Measurements from ENCODE around the gene HSD3B7. TPM values are rescaled to one million over a fixed set of nuclear protein-coding genes. Genes with fewer than 3 reads are reported as not detected.

The HSD3B7 gene
- total and polyA plus RNA-seq, 12 donors: 2.7 to 78.8 (median 32.8) TPM

DNA sequence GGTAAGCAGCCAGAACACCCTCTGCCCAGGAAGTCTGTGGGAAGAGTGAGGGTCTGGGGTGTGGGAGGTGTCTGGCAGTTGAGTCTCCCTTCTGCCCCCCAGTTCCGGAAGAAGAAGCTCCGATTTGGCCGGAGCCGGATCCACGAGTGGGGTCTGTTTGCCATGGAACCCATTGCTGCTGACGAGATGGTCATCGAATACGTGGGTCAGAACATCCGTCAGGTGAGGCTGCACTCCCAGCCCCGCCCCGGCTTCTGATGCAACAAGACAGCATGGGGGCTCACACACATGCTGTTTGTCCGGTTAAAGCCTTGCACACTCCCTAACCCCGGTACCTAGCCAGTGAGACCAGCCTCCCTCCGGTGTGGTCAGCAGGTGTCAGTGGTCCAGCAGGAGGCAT, 4.0 kb upstream of the HSD3B7 start:
- intact Hi-C loops (cut with DNase I): loop anchor here (5.0 to 10.0 kb wide), 7 partner anchors 56 to 884 kb away; partner anchors contain the start of genes ZNF843 (in 2 of the 2), FBXL19 (in 1 of the 2) and PYCARD (in 1 of the 2)
- no peak for TF ChIP-seq POLR2A (IDR thresholded peaks at IDR 0.05)
- TF ChIP-seq, protein P1, sequence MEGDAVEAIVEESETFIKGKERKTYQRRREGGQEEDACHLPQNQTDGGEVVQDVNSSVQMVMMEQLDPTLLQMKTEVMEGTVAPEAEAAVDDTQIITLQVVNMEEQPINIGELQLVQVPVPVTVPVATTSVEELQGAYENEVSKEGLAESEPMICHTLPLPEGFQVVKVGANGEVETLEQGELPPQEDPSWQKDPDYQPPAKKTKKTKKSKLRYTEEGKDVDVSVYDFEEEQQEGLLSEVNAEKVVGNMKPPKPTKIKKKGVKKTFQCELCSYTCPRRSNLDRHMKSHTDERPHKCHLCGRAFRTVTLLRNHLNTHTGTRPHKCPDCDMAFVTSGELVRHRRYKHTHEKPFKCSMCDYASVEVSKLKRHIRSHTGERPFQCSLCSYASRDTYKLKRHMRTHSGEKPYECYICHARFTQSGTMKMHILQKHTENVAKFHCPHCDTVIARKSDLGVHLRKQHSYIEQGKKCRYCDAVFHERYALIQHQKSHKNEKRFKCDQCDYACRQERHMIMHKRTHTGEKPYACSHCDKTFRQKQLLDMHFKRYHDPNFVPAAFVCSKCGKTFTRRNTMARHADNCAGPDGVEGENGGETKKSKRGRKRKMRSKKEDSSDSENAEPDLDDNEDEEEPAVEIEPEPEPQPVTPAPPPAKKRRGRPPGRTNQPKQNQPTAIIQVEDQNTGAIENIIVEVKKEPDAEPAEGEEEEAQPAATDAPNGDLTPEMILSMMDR (IDR thresholded peaks at IDR 0.05): no peak
- H3K27me3 ChIP-seq: no peaks in the 10 kb centered on the region
- WGBS, 4 donors: 94 to 98% (median 94%) methylated on average over 8 to 14 of the region's 14 CpGs
- no peaks in the 10 kb centered on the region for H3K9me3 ChIP-seq (replicated peaks in 1 of 3)
- no peak for DNase-seq
- peaks cover 9 to 10% of the 10 kb centered on the region in 2 donors for H3K4me1 ChIP-seq (replicated peaks in 1 of 2)
- H3K27ac ChIP-seq: no peak overlapping the region
- H3K36me3 ChIP-seq (replicated peaks in 1 of 2): peaks cover 0 to 82% of the 10 kb centered on the region in 2 donors
- no peak overlapping the region for H3K4me3 ChIP-seq

DNA sequence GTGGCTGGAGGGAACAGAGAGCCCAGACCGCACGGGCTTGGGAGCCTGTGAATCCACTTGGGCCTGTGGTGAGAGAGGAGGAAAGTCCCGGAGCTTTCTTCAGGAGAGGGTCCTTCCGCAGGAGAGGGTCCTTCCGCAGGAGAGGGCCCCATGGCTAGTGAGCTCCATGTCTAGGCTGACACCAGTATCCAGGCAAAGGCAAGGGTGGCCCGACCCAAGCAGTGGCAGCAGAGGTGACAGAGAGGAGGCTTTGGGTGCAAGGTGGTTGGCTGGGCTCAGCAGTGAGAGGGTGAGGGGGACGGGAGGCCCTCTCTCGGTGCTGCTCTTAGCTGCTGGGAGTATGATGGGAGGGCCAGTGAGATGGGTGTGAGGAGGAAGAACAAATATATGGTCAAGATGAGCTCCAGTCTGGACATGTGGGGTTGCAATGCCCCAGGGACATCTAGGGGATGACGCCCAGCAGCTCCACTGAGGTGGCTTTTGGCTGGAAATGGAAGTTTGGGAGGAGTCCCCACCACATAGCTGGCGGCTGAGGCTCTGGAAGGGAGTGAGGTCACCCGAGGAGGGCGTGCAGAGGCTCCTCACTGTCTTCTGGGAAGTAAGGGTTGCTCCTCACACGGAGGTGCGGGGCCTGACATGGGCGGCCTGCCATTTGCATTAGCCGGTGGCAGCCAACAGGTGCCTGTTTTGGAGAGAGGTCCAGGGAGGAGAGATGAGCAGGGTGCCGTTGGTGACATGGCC, 2.3 kb upstream of the HSD3B7 start:
- Histone ChIP-seq H3K4me3 (no peak overlapping the region), H3K4me1 (replicated peaks in 1 of 2) (peaks cover 9 to 13% of the 10 kb centered on the region in 2 donors), H3K36me3 (replicated peaks in 1 of 2) (peaks cover 0 to 65% of the 10 kb centered on the region in 2 donors), H3K9me3 (replicated peaks in 1 of 3) (no peaks in the 10 kb centered on the region), H3K27ac (no peak overlapping the region), H3K27me3 (no peaks in the 10 kb centered on the region)
- intact Hi-C loops (cut with DNase I): loop anchor here (5.0 to 10.0 kb wide), 7 partner anchors 58 to 882 kb away; partner anchors contain the start of genes ZNF843 (in 2 of the 2), FBXL19 (in 1 of the 2) and PYCARD (in 1 of the 2)
- WGBS, 4 donors: 83 to 92% (median 86%) methylated on average over 10 to 17 of the region's 17 CpGs
- no peak for TF ChIP-seq POLR2A (IDR thresholded peaks at IDR 0.05)
- TF ChIP-seq, protein P1 (IDR thresholded peaks at IDR 0.05): no peak
- DNase-seq: no peak

DNA sequence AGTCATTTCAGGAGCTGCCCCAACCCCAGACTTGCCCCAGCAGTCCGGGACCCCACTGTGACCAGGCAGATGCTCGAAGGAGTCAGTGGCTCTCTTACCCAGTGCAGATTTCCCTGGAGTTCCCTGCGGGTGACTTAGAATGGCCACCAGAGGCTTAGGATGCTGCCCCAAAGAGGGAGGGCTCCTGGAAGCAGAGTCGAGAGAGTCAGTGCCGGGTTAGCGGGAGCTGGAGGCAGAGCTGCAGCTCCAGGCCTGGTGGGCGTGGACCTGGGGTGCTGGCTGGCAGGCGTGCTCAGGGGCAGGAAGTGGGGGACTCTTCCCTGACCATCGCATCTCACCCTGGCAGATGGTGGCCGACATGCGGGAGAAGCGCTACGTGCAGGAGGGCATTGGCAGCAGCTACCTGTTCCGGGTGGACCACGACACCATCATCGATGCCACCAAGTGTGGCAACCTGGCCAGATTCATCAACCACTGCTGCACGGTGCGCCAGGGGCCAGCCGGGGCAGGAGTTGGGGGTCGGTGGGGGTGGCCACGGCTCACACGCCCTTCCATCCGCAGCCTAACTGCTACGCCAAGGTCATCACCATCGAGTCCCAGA, 1.6 kb upstream of the HSD3B7 start:
- no peak overlapping the region for H3K4me3 ChIP-seq
- H3K36me3 ChIP-seq (replicated peaks in 1 of 2): peaks cover 0 to 59% of the 10 kb centered on the region in 2 donors
- H3K27me3 ChIP-seq: no peaks in the 10 kb centered on the region
- H3K4me1 ChIP-seq (replicated peaks in 1 of 2): peaks cover 9 to 13% of the 10 kb centered on the region in 2 donors
- no peak overlapping the region for H3K27ac ChIP-seq
- intact Hi-C loops (cut with DNase I): loop anchor here (5.0 to 10.0 kb wide), 7 partner anchors 59 to 881 kb away; partner anchors contain the start of genes ZNF843 (in 2 of the 2), FBXL19 (in 1 of the 2) and PYCARD (in 1 of the 2)
- no peaks in the 10 kb centered on the region for H3K9me3 ChIP-seq (replicated peaks in 1 of 3)
- no peak for DNase-seq
- WGBS, 4 donors: 70 to 83% (median 82%) methylated on average over 3 to 25 of the region's 25 CpGs
- no peak for TF ChIP-seq POLR2A (IDR thresholded peaks at IDR 0.05)
- TF ChIP-seq, protein P1 (IDR thresholded peaks at IDR 0.05): no peak

Measured in adrenal gland (tissue), 12 donors.